Measurements from ENCODE around the gene GLS. TPM values are rescaled to one million over a fixed set of nuclear protein-coding genes. Genes with fewer than 3 reads are reported as not detected.

Gene GLS
- total RNA-seq, 1 donor from 2014 or later, result 163 TPM

GRCh38 chr2:190996338-190996946, 115.8 kb downstream of the GLS start:
- H3K4me3 ChIP-seq (ENCODE audit: low read length in 3 of 3), result no peak overlapping the region
- no peaks in the 10 kb centered on the region for H3K9me3 ChIP-seq (ENCODE audit: control insufficient read depth in 3 of 3, low read length in 3 of 3)
- no peak overlapping the region for H3K27ac ChIP-seq (ENCODE audit: low read depth, low read length)
- H3K36me3 ChIP-seq (ENCODE audit: control insufficient read depth in 3 of 3, insufficient read depth in 3 of 3, low read length in 3 of 3), result peaks cover 51 to 85% (median 72%) of the 10 kb centered on the region in 3 donors
- H3K9ac ChIP-seq (ENCODE audit: low read depth in 1 of 3, low read length in 3 of 3), result no peak overlapping the region
- H3K27me3 ChIP-seq (ENCODE audit: control insufficient read depth in 3 of 3, insufficient read depth in 3 of 3, low read length in 3 of 3), result no peaks in the 10 kb centered on the region
- H3K4me1 ChIP-seq (ENCODE audit: control insufficient read depth in 3 of 3, insufficient read depth in 3 of 3, low read length in 3 of 3), result no peaks in the 10 kb centered on the region

- Histone ChIP-seq H3K27ac (ENCODE audit: low read depth, low read length) (no peak overlapping the region), H3K9me3 (ENCODE audit: control insufficient read depth in 3 of 3, low read length in 3 of 3) (no peaks in the 10 kb centered on the region), H3K36me3 (ENCODE audit: control insufficient read depth in 3 of 3, insufficient read depth in 3 of 3, low read length in 3 of 3) (peaks cover 49 to 85% (median 75%) of the 10 kb centered on the region in 3 donors)
These were observed 116.3 kb downstream of the GLS start for GRCh38 chr2:190996947-190997346.

GRCh38 chr2:190997526-190998113, 117.0 kb downstream of the GLS start:
- Histone ChIP-seq H3K9ac (ENCODE audit: low read depth in 1 of 3, low read length in 3 of 3) (no peak overlapping the region), H3K4me1 (ENCODE audit: control insufficient read depth in 3 of 3, insufficient read depth in 3 of 3, low read length in 3 of 3) (no peaks in the 10 kb centered on the region), H3K4me3 (ENCODE audit: low read length in 3 of 3) (no peak overlapping the region), H3K27me3 (ENCODE audit: control insufficient read depth in 3 of 3, insufficient read depth in 3 of 3, low read length in 3 of 3) (no peaks in the 10 kb centered on the region), H3K27ac (ENCODE audit: low read depth, low read length) (no peak overlapping the region), H3K36me3 (ENCODE audit: control insufficient read depth in 3 of 3, insufficient read depth in 3 of 3, low read length in 3 of 3) (peaks cover 47 to 87% (median 75%) of the 10 kb centered on the region in 3 donors), H3K9me3 (ENCODE audit: control insufficient read depth in 3 of 3, low read length in 3 of 3) (no peaks in the 10 kb centered on the region)

More at GRCh38 chr2:190996947-190997346, 116.3 kb downstream of the GLS start:
- Histone ChIP-seq H3K9ac (ENCODE audit: low read depth in 1 of 3, low read length in 3 of 3) (no peak overlapping the region), H3K4me1 (ENCODE audit: control insufficient read depth in 3 of 3, insufficient read depth in 3 of 3, low read length in 3 of 3) (no peaks in the 10 kb centered on the region), H3K4me3 (ENCODE audit: low read length in 3 of 3) (no peak overlapping the region), H3K27me3 (ENCODE audit: control insufficient read depth in 3 of 3, insufficient read depth in 3 of 3, low read length in 3 of 3) (no peaks in the 10 kb centered on the region)

GRCh38 chr2:190999058-190999457, 118.4 kb downstream of the GLS start:
- H3K4me3 ChIP-seq (ENCODE audit: low read length in 3 of 3), result no peak overlapping the region
- H3K36me3 ChIP-seq (ENCODE audit: control insufficient read depth in 3 of 3, insufficient read depth in 3 of 3, low read length in 3 of 3), result peaks cover 54 to 90% (median 77%) of the 10 kb centered on the region in 3 donors
- no peak overlapping the region for H3K27ac ChIP-seq (ENCODE audit: low read depth, low read length)
- no peak overlapping the region for H3K9ac ChIP-seq (ENCODE audit: low read depth in 1 of 3, low read length in 3 of 3)
- H3K4me1 ChIP-seq (ENCODE audit: control insufficient read depth in 3 of 3, insufficient read depth in 3 of 3, low read length in 3 of 3), result no peaks in the 10 kb centered on the region
- H3K27me3 ChIP-seq (ENCODE audit: control insufficient read depth in 3 of 3, insufficient read depth in 3 of 3, low read length in 3 of 3), result no peaks in the 10 kb centered on the region
- H3K9me3 ChIP-seq (ENCODE audit: control insufficient read depth in 3 of 3, low read length in 3 of 3), result no peaks in the 10 kb centered on the region

GRCh38 chr2:190999949-191000665, 119.5 kb downstream of the GLS start:
- no peak overlapping the region for H3K27ac ChIP-seq (ENCODE audit: low read depth, low read length)
- H3K4me1 ChIP-seq (ENCODE audit: control insufficient read depth in 3 of 3, insufficient read depth in 3 of 3, low read length in 3 of 3), result no peaks in the 10 kb centered on the region
- peaks cover 51 to 91% (median 80%) of the 10 kb centered on the region in 3 donors for H3K36me3 ChIP-seq (ENCODE audit: control insufficient read depth in 3 of 3, insufficient read depth in 3 of 3, low read length in 3 of 3)
- no peak overlapping the region for H3K4me3 ChIP-seq (ENCODE audit: low read length in 3 of 3)
- no peaks in the 10 kb centered on the region for H3K27me3 ChIP-seq (ENCODE audit: control insufficient read depth in 3 of 3, insufficient read depth in 3 of 3, low read length in 3 of 3)
- H3K9ac ChIP-seq (ENCODE audit: low read depth in 1 of 3, low read length in 3 of 3), result no peak overlapping the region
- no peaks in the 10 kb centered on the region for H3K9me3 ChIP-seq (ENCODE audit: control insufficient read depth in 3 of 3, low read length in 3 of 3)

GRCh38 chr2:191001032-191001431, 120.4 kb downstream of the GLS start:
- no peaks in the 10 kb centered on the region for H3K4me1 ChIP-seq (ENCODE audit: control insufficient read depth in 3 of 3, insufficient read depth in 3 of 3, low read length in 3 of 3)
- no peak overlapping the region for H3K4me3 ChIP-seq (ENCODE audit: low read length in 3 of 3)
- H3K27me3 ChIP-seq (ENCODE audit: control insufficient read depth in 3 of 3, insufficient read depth in 3 of 3, low read length in 3 of 3), result no peaks in the 10 kb centered on the region
- H3K27ac ChIP-seq (ENCODE audit: low read depth, low read length), result no peak overlapping the region
- no peak overlapping the region for H3K9ac ChIP-seq (ENCODE audit: low read depth in 1 of 3, low read length in 3 of 3)
- peaks cover 50 to 91% (median 84%) of the 10 kb centered on the region in 3 donors for H3K36me3 ChIP-seq (ENCODE audit: control insufficient read depth in 3 of 3, insufficient read depth in 3 of 3, low read length in 3 of 3)
- H3K9me3 ChIP-seq (ENCODE audit: control insufficient read depth in 3 of 3, low read length in 3 of 3), result no peaks in the 10 kb centered on the region

- no peak overlapping the region for H3K27ac ChIP-seq (ENCODE audit: low read depth, low read length)
- H3K4me3 ChIP-seq (ENCODE audit: low read length in 3 of 3), result no peak overlapping the region
- no peaks in the 10 kb centered on the region for H3K9me3 ChIP-seq (ENCODE audit: control insufficient read depth in 3 of 3, low read length in 3 of 3)
- no peak overlapping the region for H3K9ac ChIP-seq (ENCODE audit: low read depth in 1 of 3, low read length in 3 of 3)
- no peaks in the 10 kb centered on the region for H3K27me3 ChIP-seq (ENCODE audit: control insufficient read depth in 3 of 3, insufficient read depth in 3 of 3, low read length in 3 of 3)
- no peaks in the 10 kb centered on the region for H3K4me1 ChIP-seq (ENCODE audit: control insufficient read depth in 3 of 3, insufficient read depth in 3 of 3, low read length in 3 of 3)
- peaks cover 51 to 93% (median 85%) of the 10 kb centered on the region in 3 donors for H3K36me3 ChIP-seq (ENCODE audit: control insufficient read depth in 3 of 3, insufficient read depth in 3 of 3, low read length in 3 of 3)
These were observed 121.0 kb downstream of the GLS start for GRCh38 chr2:191001624-191002023.

GRCh38 chr2:191003405-191004309, 123.0 kb downstream of the GLS start:
- H3K9ac ChIP-seq (ENCODE audit: low read depth in 1 of 3, low read length in 3 of 3), result no peak overlapping the region
- peaks cover 44 to 92% (median 90%) of the 10 kb centered on the region in 3 donors for H3K36me3 ChIP-seq (ENCODE audit: control insufficient read depth in 3 of 3, insufficient read depth in 3 of 3, low read length in 3 of 3)
- H3K27me3 ChIP-seq (ENCODE audit: control insufficient read depth in 3 of 3, insufficient read depth in 3 of 3, low read length in 3 of 3), result no peaks in the 10 kb centered on the region
- no peaks in the 10 kb centered on the region for H3K9me3 ChIP-seq (ENCODE audit: control insufficient read depth in 3 of 3, low read length in 3 of 3)
- H3K4me3 ChIP-seq (ENCODE audit: low read length in 3 of 3), result no peak overlapping the region
- H3K27ac ChIP-seq (ENCODE audit: low read depth, low read length), result no peak overlapping the region
- H3K4me1 ChIP-seq (ENCODE audit: control insufficient read depth in 3 of 3, insufficient read depth in 3 of 3, low read length in 3 of 3), result no peaks in the 10 kb centered on the region

GRCh38 chr2:191006297-191006696, 125.7 kb downstream of the GLS start:
- peaks cover 2 to 6% (median 3%) of the 10 kb centered on the region in 3 donors for H3K4me1 ChIP-seq (ENCODE audit: control insufficient read depth in 3 of 3, insufficient read depth in 3 of 3, low read length in 3 of 3)
- H3K9me3 ChIP-seq (ENCODE audit: control insufficient read depth in 3 of 3, low read length in 3 of 3), result no peaks in the 10 kb centered on the region
- H3K27me3 ChIP-seq (ENCODE audit: control insufficient read depth in 3 of 3, insufficient read depth in 3 of 3, low read length in 3 of 3), result no peaks in the 10 kb centered on the region
- H3K9ac ChIP-seq (ENCODE audit: low read depth in 1 of 3, low read length in 3 of 3), result no peak overlapping the region
- no peak overlapping the region for H3K27ac ChIP-seq (ENCODE audit: low read depth, low read length)
- H3K36me3 ChIP-seq (ENCODE audit: control insufficient read depth in 3 of 3, insufficient read depth in 3 of 3, low read length in 3 of 3), result peaks cover 36 to 74% (median 69%) of the 10 kb centered on the region in 3 donors
- no peak overlapping the region for H3K4me3 ChIP-seq (ENCODE audit: low read length in 3 of 3)

Data from skeletal muscle tissue (tissue), 4 donors.